Activated T-helper 1 cell treated with Interleukin-2 at 50 U/mL for 16 hours (primary cell): Measurements from ENCODE around the gene SSC5D.
"Not testable (repeated sequence)": the region's sequence is repeated elsewhere in the genome, so short reads cannot be mapped to it uniquely, and the experiment has no call there.

Experiments
- DNase-seq: peaks from one replicate; pipeline ENCODE4 v3.0.0-alpha.2; 2020; ENCODE audit warnings: low read depth

Gene SSC5D

GRCh38 chr19:55487924-55488687, at the start of gene SSC5D:
Gene SSC5D (plus strand): TSS chr19:55488436. CDS start chr19:55488590, 154 bp downstream.
- no peak for DNase-seq

DNA sequence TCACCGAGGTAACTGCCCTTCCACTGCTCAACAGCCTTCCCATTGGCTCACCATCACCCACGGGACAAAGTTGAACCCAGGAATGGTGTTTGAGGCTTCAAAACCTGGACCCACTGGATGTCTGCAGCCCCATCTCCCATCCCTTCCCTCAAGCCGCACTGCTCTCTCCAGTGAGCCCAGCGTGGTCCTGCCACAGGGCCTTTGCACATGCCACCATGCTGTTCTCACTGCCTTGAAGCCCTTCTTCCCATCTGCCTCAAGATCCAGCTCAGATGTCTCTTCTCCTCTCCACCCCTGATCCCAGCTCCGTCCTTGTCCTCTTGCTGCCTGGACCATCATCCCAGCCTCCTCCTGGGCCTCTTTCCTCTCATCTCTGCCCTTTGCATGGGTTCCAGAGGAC, 49.2 kb upstream of the SSC5D start:
- no peak for DNase-seq

DNA sequence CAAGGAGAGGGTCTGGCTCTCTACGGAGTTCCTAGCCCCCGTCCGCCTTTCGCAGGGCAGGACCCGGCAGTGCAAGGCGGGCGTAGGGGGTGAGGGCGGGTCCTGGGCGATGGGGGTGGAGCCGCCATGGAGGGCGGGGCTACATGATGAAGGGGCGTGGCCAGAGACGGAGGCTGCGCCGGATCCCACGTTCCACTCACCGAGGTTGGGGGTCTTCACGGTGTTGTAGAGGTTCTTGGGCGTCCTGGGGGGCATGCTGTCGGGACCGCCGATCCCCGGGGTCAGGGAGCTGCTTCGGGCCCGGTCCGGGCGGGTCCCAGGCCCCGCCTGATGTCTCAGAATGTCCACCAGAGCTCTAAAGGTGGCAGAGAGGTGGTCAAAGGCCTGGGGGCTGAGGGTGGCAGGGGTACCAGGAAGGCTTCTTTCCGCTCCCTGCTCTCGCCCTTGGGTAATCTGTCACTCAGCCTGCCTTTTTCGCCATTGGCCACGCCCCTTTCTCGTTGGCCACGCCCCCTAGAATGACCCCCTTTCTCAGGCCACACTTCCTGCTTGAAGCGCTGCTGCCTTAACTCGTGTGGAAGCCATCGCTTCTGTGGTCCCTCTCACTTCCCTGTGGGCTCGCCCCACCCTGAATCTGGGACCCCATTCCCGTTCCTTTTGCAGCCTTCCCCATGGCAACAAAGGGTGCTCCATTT, 47.7 kb upstream of the SSC5D start:
- DNase-seq, result no peak

GRCh38 chr19:55441319-55441691, 46.9 kb upstream of the SSC5D start:
- DNase-seq, result no peak

DNA sequence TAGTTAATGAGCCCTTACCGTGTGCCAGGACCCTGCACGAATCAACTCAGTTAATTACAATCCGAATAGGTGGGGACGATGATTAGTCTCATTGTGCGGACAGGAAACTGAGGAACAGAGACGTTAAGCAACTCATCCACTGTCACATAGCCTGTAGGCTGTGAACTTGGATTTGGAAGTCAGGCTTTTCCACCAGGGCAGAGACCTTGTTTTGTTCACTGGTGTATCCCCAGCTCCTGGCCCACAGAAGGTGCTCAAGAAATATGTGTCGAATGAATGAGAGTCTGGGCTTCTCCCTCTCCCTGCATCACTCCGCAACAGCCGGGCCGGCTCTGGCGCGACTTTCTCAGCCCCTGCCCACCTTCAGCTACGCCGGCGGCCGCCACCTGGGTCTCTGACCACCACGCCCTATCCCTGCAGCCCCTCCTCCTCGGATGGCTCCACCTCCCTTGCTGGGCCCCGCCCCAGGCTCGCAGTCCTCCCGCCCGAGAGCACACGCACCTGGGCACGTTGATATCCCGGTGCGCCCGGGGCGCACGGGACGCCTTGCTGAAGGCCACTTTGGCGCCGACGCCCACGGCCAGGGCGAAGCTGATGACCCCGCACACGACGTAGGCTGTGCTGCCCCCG, 46.4 kb upstream of the SSC5D start:
- no peak for DNase-seq

GRCh38 chr19:55442372-55442961, 45.8 kb upstream of the SSC5D start:
- DNase-seq, result no peak

DNA sequence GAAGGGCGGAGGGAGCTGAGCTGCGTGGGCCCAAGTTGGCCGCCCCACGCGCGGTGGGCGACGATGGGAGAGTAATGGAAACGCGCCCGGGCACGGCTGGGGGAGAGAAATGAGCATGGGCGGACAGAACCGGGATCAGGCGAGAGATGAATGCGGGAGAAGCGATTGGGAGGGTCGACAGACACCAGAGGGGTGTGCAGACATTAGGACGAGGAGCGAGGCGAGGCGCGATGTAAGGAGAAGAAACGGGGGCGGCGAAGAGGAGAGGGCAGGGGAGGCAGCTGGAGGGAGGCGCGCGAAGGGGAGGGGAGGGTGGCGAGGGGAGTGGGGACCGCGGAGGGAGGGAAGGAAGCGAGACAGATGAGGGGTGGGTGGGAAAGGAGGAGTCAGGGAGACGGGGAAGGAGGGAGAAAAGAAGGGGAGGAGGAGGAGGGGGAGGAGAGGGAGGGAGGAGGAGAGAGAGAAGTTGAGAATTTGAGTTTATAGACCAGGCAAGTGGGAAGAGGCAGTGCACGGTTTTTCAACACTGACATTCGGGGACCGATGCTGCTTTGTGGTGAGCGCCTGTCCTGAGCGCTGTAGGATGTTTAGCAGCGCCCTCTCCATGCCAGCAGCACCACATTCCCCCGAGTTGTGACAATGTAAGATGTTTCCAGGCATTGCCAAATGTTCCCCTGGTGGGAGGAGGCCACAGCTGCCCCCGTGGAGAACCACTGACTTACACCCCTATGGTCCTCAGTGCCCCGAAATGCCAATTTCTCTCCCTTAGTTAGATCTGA, 45.0 kb upstream of the SSC5D start, which contains the start of gene SHISA7:
SHISA7 (minus strand) TSS at position 256 of the 779 bp plus-strand sequence. CDS start 437 bp downstream, outside the sequence.
- DNase-seq, result no peak

GRCh38 chr19:55443824-55444480, 44.3 kb upstream of the SSC5D start:
- no peak for DNase-seq

DNA sequence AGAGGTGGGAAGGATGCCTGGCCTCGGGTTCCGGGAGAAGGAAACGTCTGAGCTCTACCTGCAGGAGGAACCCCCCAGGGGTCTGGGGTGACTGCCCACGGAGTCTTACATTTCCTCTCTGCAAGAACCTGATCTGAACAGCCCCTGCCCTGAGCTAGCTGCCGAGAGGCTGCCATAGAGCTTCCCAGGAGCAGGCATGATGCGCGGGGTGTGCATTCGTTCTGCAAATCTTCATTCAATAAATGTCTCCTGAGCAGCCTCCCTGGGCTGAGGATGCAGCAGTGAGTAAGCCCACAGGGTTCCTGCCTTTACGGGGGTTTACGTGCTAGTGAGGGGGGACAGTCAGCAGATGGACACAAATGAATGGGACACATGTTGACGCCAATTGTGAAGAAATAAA, 43.6 kb upstream of the SSC5D start:
- no peak for DNase-seq

- no peak for DNase-seq
Measured at GRCh38 chr19:55446060-55446459, 42.2 kb upstream of the SSC5D start.

DNA sequence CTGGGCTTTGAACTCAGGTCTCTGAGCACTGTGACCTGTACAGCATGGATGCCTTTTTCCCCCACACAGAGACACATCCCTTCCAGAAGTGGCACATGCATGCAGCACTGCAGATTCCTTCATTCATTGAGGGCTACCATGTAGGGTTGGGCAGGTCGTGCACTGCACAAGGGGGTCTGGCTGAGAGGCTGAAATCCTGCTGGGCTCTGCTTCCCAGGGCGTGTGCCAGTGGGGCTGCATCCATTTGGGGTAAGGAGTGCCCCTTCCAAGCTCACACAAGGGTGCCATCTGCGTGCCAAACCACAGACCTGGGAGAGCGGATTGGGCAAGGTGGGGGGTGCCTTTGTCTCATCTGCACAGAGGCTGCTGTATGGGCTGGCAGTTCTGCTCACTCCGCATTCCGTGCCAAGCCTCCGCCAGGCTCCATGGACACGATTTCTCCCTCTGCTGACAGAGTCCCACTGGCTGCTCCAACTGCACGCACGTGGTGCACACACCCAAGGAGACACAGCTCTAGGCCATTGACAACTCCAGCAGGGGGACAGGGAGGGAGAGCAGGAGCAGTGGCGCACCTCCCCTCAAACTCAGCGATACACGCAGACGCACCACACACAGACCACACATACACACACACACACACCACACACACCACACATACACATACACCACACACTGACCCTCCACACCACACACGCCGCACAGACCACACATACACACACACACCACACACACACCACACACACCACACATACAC, 40.6 kb upstream of the SSC5D start:
- DNase-seq, result no peak

GRCh38 chr19:55448175-55448490, 40.1 kb upstream of the SSC5D start:
- not testable (repeated sequence) for DNase-seq

DNA sequence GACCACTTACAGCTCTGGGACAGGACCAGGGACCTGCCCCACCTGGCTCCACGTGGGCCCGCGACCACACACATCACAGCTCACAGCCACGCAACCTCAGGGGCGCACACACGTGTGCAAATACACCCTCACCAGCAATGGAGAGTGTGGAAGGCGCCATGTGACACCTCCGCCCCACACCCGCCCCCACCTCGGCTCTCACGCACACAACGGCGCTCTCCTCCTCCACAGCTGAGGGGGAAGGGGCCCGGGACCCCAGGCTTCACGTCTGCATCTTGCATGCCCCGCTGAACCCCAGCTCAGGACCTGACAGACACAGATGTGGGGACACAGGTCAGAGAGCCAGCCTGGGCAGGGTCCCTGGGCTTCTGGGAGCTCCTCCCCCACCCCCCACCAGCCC, 38.8 kb upstream of the SSC5D start:
- no peak for DNase-seq

DNA sequence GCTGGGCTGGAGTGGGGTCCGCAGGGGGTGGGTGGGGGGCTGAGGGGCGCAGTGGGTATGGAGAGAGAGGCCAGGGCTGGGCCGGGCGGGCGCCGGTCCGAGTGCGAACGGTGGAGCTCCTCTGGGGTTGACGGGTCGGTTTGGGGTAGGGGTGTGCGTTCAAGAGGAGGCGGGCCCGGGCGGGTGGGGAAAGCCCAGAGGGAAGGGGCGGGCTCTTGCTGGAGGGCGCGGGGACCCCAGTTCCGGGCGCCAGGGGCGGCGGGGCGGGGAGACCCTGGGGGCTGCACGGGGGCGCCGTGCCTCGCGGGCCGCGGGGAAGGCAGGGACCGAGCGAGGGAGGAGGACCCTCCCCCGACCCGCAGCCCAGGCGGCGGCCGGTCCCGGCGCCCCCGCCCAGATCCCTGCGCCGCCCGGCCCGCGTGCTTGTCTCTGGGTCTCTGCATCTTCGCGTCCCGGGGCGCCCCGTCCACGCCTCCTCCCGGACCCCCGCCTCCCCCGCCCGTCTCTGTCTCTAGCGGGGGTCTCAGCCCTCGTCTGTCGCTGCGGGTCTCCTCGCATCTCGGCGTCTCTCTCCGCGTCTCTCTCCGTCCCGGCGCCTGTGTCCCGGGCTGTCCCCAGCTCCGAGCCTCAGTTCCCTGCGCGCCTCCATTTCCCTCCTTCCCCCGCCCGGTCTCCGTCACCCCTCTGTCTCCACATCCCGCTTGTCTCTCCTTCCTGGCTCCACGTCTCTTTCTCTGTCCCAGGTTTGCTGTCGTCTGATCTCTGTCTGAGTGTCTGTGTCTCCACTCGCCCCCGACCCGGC, 36.9 kb upstream of the SSC5D start:
- no peak for DNase-seq

DNA sequence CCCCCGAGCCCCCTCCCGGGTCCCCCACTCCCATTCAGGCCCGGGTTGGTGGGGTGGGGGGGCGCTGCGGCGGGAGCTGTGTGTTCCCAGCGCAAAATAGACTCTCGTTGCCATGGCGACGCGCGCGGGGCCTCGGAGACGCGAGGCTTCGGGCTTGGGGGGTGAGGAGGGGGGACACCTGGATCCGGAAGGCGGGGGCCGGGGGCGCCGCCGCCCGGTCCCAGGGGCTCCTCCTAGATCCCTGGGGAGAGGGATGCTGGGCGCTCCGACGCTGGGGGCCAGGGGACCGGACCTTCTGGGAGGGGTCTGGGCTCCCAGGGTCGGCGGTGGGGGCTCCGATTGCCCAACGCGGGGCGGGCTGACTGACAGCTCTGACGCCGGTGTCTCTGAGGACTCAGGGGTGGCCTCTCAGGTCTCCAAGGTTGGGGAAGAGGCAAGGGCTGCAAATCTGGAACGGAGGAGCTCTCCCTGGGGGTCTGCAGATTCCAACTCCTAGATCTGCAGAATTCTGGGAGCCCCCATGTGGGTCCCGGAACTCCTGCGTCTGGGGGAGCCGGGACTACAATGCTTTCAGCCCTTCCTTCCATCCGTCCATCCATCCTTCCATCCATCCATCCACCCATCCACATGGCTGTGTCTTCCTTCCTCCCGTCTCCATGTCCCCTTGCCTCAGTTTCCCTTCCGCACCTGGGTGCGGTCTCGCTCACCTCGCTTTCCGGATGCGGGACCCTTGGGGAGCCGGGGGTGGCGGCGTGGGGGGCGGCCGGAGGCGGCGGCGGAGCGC, 36.1 kb upstream of the SSC5D start:
- DNase-seq, result no peak

DNA sequence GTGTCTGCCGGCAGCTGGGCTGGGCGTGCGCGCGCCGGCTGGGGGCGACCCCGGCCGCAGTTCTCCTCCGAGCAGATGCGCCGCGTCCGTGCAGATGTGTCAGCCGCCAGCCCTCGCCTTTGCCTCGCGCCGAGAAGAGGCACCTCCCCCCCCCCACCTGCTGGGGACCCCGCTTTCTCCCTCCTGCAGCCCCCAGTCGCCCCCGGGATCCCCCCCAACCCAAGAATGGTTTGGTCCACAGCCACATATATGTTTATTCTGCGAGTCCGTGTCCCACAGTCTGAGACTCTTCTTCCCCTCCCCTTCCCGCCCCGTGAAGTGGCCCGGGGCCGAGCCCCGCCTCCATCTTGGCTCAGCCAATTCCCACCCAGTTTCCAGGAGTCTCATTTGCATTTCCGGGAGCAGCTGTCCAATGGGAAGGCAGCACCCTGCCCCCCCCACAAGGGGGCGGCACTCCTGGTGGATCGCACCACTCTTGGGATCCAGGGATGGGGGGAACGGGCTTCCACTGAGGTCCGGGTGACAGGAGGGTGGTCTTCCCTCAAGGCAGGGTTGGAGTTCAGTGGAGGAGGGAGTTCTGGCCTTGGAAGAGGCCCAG, 35.4 kb upstream of the SSC5D start:
- DNase-seq, result no peak

GRCh38 chr19:55453511-55454260, 34.5 kb upstream of the SSC5D start:
- no peak for DNase-seq

- no peak for DNase-seq
Measured at GRCh38 chr19:55454787-55455243, 33.4 kb upstream of the SSC5D start.
